Measurements from ENCODE around the gene MYL6B. TPM values are rescaled to one million over a fixed set of nuclear protein-coding genes. Genes with fewer than 3 reads are reported as not detected.
"Not testable (repeated sequence)": the region's sequence is repeated elsewhere in the genome, so short reads cannot be mapped to it uniquely, and the experiment has no call there.

MYL6B gene
- total and polyA plus RNA-seq, 3 experiments from 2014 or later = 6.2 to 70.0 (median 68.6) TPM

DNA sequence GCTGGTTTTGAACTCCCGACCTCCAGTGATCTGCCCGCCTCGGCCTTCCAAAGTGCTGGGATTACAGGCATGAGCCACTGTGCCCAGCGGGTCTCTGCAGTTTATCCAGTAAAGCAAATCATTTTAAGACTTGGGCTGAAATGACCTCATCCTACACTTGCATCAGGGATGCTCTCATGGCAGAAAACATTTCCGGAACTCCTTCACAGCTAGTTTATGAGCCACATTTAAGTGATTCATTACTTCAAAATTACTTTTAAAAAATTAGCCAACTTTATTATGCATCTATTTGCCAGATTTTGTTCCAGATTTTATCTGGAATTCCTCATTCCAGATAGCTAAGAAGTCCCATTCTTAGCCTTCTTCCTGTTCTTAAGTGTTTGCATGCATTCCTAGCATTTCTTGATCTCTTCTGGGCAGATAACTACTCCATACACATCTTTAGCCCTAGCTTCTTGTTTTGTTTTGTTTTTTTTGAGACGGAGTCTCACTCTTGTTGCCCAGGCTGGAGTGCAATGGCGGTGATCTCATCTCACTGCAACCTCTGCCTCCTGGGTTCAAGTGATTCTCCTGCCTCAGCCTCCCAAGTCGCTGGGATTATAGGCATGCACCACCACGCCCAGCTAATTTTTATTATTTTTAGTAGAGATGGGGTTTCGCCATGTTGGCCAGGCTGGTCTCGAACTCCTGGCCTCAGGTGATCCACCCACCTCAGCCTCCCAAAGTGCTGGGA, 44.6 kb downstream of the MYL6B start:
- H3K9me3 ChIP-seq (ENCODE audit: low read length); H3K36me3 ChIP-seq (ENCODE audit: insufficient read depth, low read length); H3K36me3 Mint-ChIP-seq; H3K27ac Mint-ChIP-seq; H3K27me3 ChIP-seq (ENCODE audit: insufficient read depth, low read length, poor library complexity, severe bottlenecking); H3K27ac ChIP-seq (ENCODE audit: low read depth, low read length); H3K4me3 ChIP-seq (ENCODE audit: low read length); H3K27me3 Mint-ChIP-seq; DNase-seq; H3K9me3 Mint-ChIP-seq; H3K4me1 ChIP-seq (ENCODE audit: insufficient read depth, low read length); H3K4me3 Mint-ChIP-seq: not testable (repeated sequence)
- H3K4me1 Mint-ChIP-seq = peaks cover 9 to 11% (median 11%) of the 10 kb centered on the region in 3 donors
- CTCF ChIA-PET = interaction anchor here (1.2 to 1.8 kb wide), 3 partner anchors 26 to 267 kb away, joined by 3 to 7 read pairs (median 4); no protein-coding TSS in a partner anchor
- POLR2A ChIA-PET = interaction anchor here (1.3 kb wide), 1 partner anchor 79 kb away, joined by 3 read pairs; the partner anchor contains the start of gene ZC3H10

DNA sequence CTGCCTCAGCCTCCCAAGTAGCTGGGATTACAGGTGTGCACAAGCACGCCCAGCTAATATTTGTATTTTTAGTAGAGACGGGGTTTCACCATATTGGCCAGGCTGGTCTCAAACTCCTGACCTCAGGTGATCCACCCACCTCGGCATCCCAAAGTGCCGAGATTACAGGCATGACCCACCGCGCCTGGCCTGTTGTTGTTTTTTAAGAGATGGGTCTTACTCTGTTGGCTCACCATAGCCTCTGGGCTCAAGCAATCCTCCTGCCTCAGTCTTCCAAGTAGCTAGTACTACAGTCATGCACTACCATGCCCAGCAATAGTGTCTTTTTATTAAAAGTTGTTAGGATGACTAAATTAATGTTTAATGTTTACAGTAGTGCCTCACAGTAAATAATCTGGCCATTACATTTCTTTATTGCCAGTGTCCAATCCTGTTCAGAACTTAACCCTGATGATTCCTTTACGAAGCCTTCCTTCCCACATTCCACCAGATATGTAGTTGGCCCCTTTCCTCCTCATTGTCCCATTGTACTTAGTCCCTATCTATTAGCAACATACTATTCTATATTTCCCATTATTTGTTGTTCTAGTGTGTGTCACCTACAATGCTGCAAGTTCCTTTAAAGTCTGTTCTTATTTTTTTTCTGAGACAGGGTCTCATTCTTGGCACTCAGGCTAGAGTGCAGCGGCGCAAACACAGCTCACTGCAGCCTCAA, 45.7 kb downstream of the MYL6B start:
- Histone ChIP-seq H3K9me3 (ENCODE audit: low read length) (no peaks in the 10 kb centered on the region), H3K27me3 (ENCODE audit: insufficient read depth, low read length, poor library complexity, severe bottlenecking) (no peaks in the 10 kb centered on the region), H3K4me1 (ENCODE audit: insufficient read depth, low read length) (no peaks in the 10 kb centered on the region), H3K36me3 (ENCODE audit: insufficient read depth, low read length) (no peaks in the 10 kb centered on the region), H3K4me3 (ENCODE audit: low read length) (no peak overlapping the region), H3K27ac (ENCODE audit: low read depth, low read length) (no peak overlapping the region)
- CTCF ChIA-PET = interaction anchor here (0.9 to 1.8 kb wide), 3 partner anchors 8 to 266 kb away, joined by 3 to 7 read pairs (median 4); no protein-coding TSS in a partner anchor
- Mint-ChIP-seq H3K4me1 (peaks cover 3 to 14% (median 5%) of the 10 kb centered on the region in 3 donors), H3K9me3 (no peaks in the 10 kb centered on the region), H3K36me3 (peaks cover 0 to 3% (median 0%) of the 10 kb centered on the region in 3 donors), H3K27me3 (no peaks in the 10 kb centered on the region), H3K27ac (peak overlapping the region in 1 of 8 donors; percentile 43), H3K4me3 (no peak overlapping the region)
- DNase-seq = no peak
- POLR2A ChIA-PET = no interaction called here

DNA sequence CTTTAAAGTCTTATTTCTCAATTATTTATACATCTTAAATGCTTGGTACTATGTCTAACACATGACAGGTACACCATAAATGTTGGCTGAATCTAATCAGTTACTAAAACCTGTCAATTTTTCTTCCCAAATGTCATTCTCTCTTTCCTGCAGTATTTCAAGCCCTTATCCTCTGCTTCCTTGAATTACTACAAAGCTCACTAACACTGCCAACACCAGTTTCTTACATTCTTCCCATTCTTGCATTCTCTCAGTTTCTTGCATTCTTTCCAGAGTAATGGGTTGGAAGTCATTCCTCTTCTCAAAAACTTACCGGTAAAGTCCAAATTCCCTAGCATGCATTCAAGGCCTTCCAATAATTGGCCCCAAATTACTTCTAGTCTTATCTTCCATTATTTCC, 46.4 kb downstream of the MYL6B start:
- H3K36me3 ChIP-seq (ENCODE audit: insufficient read depth, low read length) = no peaks in the 10 kb centered on the region
- no peaks in the 10 kb centered on the region for H3K9me3 ChIP-seq (ENCODE audit: low read length)
- Mint-ChIP-seq H3K27ac (peak overlapping the region in 4 of 8 donors; percentile 17 to 80 (median 43)), H3K4me1 (peaks cover 0 to 8% (median 0%) of the 10 kb centered on the region in 3 donors), H3K36me3 (peaks cover 0 to 3% (median 0%) of the 10 kb centered on the region in 3 donors), H3K9me3 (no peaks in the 10 kb centered on the region), H3K27me3 (no peaks in the 10 kb centered on the region), H3K4me3 (no peak overlapping the region)
- no peak overlapping the region for H3K4me3 ChIP-seq (ENCODE audit: low read length)
- H3K27ac ChIP-seq (ENCODE audit: low read depth, low read length) = no peak overlapping the region
- H3K4me1 ChIP-seq (ENCODE audit: insufficient read depth, low read length) = no peaks in the 10 kb centered on the region
- POLR2A ChIA-PET = no interaction called here
- no peak for DNase-seq
- H3K27me3 ChIP-seq (ENCODE audit: insufficient read depth, low read length, poor library complexity, severe bottlenecking) = no peaks in the 10 kb centered on the region
- CTCF ChIA-PET = interaction anchor here (0.9 kb wide), 1 partner anchor 9 kb away, joined by 3 read pairs; no protein-coding TSS in a partner anchor

DNA sequence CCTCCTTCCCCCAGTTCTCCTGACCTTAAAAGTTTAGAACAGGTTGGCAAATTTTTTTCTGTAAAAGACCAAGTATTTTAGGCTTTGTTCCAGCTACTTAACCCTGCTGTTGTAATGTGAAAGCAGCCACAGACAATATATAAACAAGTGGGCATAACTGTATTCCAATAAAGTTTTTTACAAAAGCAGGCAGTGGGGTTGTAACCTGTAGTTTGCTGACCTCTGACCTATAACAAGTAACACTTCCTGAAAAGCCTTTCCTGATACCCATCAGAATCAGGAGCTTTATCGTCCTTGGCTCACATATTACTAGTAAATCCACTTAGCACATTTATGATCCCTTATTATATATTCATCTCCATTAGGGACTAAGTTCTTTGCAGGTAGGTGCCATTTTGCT, 50.0 kb downstream of the MYL6B start:
- H3K36me3 Mint-ChIP-seq = peaks cover 0 to 29% (median 4%) of the 10 kb centered on the region in 3 donors
- no peaks in the 10 kb centered on the region for H3K27me3 Mint-ChIP-seq
- Histone ChIP-seq H3K36me3 (ENCODE audit: insufficient read depth, low read length) (peaks cover 23% of the 10 kb centered on the region), H3K27me3 (ENCODE audit: insufficient read depth, low read length, poor library complexity, severe bottlenecking) (no peaks in the 10 kb centered on the region), H3K9me3 (ENCODE audit: low read length) (no peaks in the 10 kb centered on the region), H3K27ac (ENCODE audit: low read depth, low read length) (no peak overlapping the region), H3K4me1 (ENCODE audit: insufficient read depth, low read length) (no peaks in the 10 kb centered on the region), H3K4me3 (ENCODE audit: low read length) (no peak overlapping the region)
- peak overlapping the region in 7 of 8 donors; percentile 8 to 84 (median 42) for H3K27ac Mint-ChIP-seq
- ChIA-PET CTCF (interaction anchor here (1.2 to 4.0 kb wide), 5 partner anchors 10 to 55 kb away, joined by 3 to 16 read pairs (median 4); partner anchors contain the start of gene SMARCC2), POLR2A (no interaction called here)
- H3K4me3 Mint-ChIP-seq = no peak overlapping the region
- peaks cover 0 to 8% (median 0%) of the 10 kb centered on the region in 3 donors for H3K4me1 Mint-ChIP-seq
- H3K9me3 Mint-ChIP-seq = no peaks in the 10 kb centered on the region
- no peak for DNase-seq

DNA sequence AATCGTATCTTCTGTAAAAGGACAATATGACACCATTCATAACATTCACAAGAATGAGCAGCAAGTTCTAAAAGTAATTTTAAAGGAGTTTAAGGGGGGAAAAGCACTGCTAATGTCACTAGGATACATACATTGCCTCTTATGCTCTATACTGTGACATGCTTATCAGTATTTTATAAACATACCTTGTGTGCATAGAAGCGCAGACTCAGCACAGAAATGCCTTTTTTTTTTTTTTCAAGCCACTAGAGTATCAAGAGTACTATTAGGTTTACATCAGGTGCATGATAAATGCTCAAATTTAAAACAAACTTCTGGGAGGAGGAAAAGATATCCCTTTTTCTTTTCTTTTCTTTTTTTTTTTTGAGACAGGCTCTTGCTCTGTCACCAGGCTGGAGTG, 50.5 kb downstream of the MYL6B start:
- H3K9me3 Mint-ChIP-seq = no peaks in the 10 kb centered on the region
- ChIA-PET CTCF (interaction anchor here (1.6 to 4.0 kb wide), 4 partner anchors 11 to 261 kb away, joined by 3 to 16 read pairs (median 6); partner anchors contain the start of gene SMARCC2), POLR2A (no interaction called here)
- Histone ChIP-seq H3K27me3 (ENCODE audit: insufficient read depth, low read length, poor library complexity, severe bottlenecking) (no peaks in the 10 kb centered on the region), H3K27ac (ENCODE audit: low read depth, low read length) (no peak overlapping the region), H3K4me1 (ENCODE audit: insufficient read depth, low read length) (no peaks in the 10 kb centered on the region), H3K4me3 (ENCODE audit: low read length) (no peak overlapping the region), H3K9me3 (ENCODE audit: low read length) (no peaks in the 10 kb centered on the region), H3K36me3 (ENCODE audit: insufficient read depth, low read length) (peaks cover 27% of the 10 kb centered on the region)
- H3K27ac Mint-ChIP-seq = peak overlapping the region in 7 of 8 donors; percentile 3 to 84 (median 24)
- no peak overlapping the region for H3K4me3 Mint-ChIP-seq
- no peaks in the 10 kb centered on the region for H3K27me3 Mint-ChIP-seq
- peaks cover 0 to 34% (median 9%) of the 10 kb centered on the region in 3 donors for H3K36me3 Mint-ChIP-seq
- DNase-seq = no peak
- H3K4me1 Mint-ChIP-seq = peaks cover 0 to 8% (median 0%) of the 10 kb centered on the region in 3 donors

DNA sequence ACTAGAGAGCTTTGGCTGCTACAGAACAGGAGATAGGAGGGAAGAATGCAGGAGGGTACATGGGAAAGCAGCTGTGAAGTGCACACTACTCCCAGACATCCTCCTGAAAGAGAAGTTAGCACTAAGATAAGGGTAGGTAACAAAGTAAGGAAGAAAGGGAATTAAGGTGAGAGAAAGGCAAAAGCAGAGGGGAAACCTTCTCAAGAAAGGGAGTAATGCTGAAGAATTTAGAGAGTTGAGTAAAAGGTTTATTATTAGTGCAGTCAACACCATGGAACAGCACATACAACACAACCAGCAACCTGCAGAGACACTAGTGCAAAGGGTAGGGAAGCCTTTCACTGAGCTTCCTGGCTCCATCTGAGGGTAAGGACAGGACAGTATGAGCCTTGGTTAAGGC, 51.9 kb downstream of the MYL6B start:
- Histone ChIP-seq H3K4me3 (ENCODE audit: low read length) (no peak overlapping the region), H3K27ac (ENCODE audit: low read depth, low read length) (no peak overlapping the region), H3K27me3 (ENCODE audit: insufficient read depth, low read length, poor library complexity, severe bottlenecking) (no peaks in the 10 kb centered on the region), H3K9me3 (ENCODE audit: low read length) (no peaks in the 10 kb centered on the region), H3K4me1 (ENCODE audit: insufficient read depth, low read length) (no peaks in the 10 kb centered on the region), H3K36me3 (ENCODE audit: insufficient read depth, low read length) (peaks cover 31% of the 10 kb centered on the region)
- H3K4me1 Mint-ChIP-seq = peaks cover 0 to 8% (median 0%) of the 10 kb centered on the region in 3 donors
- H3K27me3 Mint-ChIP-seq = no peaks in the 10 kb centered on the region
- H3K36me3 Mint-ChIP-seq = peaks cover 0 to 42% (median 11%) of the 10 kb centered on the region in 3 donors
- CTCF ChIA-PET = interaction anchor here (1.4 to 2.1 kb wide), 4 partner anchors 15 to 260 kb away, joined by 3 to 6 read pairs (median 5); partner anchors contain the start of gene SMARCC2
- no peak for DNase-seq
- POLR2A ChIA-PET = no interaction called here
- H3K9me3 Mint-ChIP-seq = no peaks in the 10 kb centered on the region
- H3K4me3 Mint-ChIP-seq = no peak overlapping the region
- peak overlapping the region in 5 of 8 donors; percentile 2 to 78 (median 53) for H3K27ac Mint-ChIP-seq

DNA sequence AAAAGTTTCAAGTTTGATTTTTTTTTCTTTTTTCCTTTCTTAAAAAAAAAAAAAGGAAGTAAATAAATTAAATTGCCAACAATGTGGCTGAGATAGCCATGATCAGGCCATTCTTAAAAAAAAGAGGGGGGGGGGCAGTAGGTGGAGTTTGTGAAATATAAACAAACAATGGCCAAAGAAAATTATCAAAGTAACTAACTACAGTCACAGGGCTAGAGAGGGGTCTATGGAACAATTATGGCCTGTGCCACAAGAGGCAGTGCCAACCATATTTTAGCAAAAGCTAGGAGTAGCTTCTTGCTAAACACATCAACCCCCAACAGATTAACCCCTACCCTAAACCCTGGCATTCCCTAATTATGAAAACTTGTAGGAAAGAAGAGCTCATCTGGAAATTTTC, 53.1 kb downstream of the MYL6B start:
- no peak overlapping the region for H3K4me3 Mint-ChIP-seq
- no peaks in the 10 kb centered on the region for H3K27me3 Mint-ChIP-seq
- Histone ChIP-seq H3K4me1 (ENCODE audit: insufficient read depth, low read length) (no peaks in the 10 kb centered on the region), H3K4me3 (ENCODE audit: low read length) (no peak overlapping the region), H3K27ac (ENCODE audit: low read depth, low read length) (peak overlapping the region; percentile 35), H3K27me3 (ENCODE audit: insufficient read depth, low read length, poor library complexity, severe bottlenecking) (no peaks in the 10 kb centered on the region), H3K36me3 (ENCODE audit: insufficient read depth, low read length) (peaks cover 39% of the 10 kb centered on the region), H3K9me3 (ENCODE audit: low read length) (no peaks in the 10 kb centered on the region)
- H3K36me3 Mint-ChIP-seq = peaks cover 0 to 51% (median 13%) of the 10 kb centered on the region in 3 donors
- H3K9me3 Mint-ChIP-seq = no peaks in the 10 kb centered on the region
- CTCF ChIA-PET = interaction anchor here (1.1 to 3.8 kb wide), 9 partner anchors 9 to 467 kb away, joined by 3 to 19 read pairs (median 3); partner anchors contain the start of genes ANKRD52, RNF41, SMARCC2 and STAT2
- DNase-seq = no peak
- peaks cover 0 to 8% (median 0%) of the 10 kb centered on the region in 3 donors for H3K4me1 Mint-ChIP-seq
- peak overlapping the region in 3 of 8 donors; percentile 45 to 77 (median 70) for H3K27ac Mint-ChIP-seq
- POLR2A ChIA-PET = interaction anchor here (0.6 kb wide), 1 partner anchor 55 kb away, joined by 7 read pairs; no protein-coding TSS in a partner anchor

Measured in CD8-positive, alpha-beta memory T cell (primary cell).